DMS153 (cell line): Measurements from ENCODE around the gene ZC2HC1B.

Experiments used
- DNase-seq: peaks from one replicate; lab custom pipeline; 2025; lab: John Stamatoyannopoulos, UW

Gene ZC2HC1B

DNA sequence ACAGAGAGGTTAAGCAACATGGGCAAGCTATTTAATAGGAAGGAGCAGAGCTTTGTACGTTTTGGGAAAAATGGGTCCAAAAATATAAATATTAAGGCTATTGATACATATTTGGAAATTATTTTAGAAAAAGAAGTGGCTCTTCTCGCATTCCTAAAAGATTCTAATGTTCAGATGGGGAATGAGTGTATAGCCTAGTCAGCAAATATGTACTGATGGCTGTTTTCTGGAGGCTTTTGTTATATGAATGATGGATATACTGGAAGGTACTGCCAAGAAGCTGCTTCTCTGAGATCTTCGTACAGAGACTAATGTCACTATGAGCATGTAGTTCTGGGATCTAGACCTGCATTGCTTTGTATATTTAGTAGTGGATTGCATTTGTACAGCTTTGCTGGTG lies 72.1 kb downstream of the ZC2HC1B start:
- no peak for DNase-seq

DNA sequence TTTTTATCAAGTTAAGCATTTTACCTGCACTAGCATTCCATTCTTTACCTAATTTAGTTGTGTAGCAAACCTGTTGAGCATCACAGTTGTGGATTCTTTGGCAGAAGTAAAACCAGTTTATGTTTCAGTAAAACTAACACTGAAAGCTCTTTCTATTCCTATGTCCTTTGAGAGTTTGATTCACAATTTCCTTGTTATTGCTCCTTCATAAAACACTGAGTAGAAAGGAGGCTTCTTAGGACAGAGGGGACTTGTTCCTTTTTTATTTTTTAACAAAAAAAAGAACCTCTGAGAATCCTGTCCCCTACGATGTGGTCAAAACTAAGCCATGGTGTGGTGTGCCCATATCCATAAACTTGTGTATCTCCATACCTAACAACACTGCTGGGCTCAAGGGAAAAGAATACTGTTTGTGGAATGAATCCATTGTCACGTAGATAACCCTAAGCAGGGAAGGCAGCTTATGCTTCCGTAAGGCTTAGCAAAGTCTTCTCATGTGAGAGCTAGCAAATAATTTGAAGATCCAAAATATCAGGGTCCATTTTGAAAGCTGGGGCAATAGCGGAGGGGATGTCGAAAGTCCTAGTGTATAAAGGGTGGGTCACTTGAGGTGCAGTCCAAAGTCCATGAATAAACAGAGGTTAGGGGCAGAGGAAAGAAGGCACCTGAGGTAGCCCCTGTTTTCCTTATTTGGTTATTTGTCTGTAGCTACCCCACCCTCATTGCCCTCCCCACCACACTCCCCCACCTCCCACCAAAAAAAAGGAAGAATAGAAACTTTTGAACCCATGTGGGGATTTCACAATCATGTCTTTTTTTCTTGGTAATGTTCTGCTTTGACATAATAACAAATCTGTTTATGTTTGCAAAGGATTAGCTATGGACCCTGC lies 72.7 kb downstream of the ZC2HC1B start:
- DNase-seq: no peak

- no peak for DNase-seq
Observed at GRCh38 chr6:143937668-143937970, 73.3 kb downstream of the ZC2HC1B start.

- DNase-seq: no peak
Observed at GRCh38 chr6:143939364-143939763, 75.1 kb downstream of the ZC2HC1B start.

DNA sequence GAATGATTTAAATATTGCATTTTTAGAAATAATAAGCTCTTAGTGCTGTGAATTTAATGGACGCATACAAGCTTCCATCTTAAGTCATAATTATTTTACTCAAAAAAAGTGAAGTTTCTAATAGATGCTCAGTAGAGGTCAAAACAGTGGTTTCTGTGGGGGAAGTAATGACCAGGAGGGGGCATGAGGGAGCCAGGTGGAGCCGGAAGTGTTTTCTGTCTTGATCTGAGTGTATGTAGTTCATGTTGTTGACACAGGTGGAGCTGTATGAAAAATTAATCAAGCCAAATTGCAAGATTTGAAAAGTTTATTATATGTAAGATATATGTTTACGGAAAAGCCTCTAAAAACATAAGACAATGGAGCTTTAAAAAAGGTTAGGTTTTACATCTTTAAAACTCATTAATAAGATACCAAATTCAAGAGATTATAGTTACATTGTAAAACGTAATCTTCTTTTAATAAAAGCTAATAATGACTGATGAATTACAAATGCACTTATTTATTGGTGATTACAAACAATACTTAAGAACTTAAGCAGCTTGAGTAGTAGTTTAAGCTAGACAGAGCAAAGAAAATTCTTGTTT lies 75.8 kb downstream of the ZC2HC1B start:
- DNase-seq: no peak

DNA sequence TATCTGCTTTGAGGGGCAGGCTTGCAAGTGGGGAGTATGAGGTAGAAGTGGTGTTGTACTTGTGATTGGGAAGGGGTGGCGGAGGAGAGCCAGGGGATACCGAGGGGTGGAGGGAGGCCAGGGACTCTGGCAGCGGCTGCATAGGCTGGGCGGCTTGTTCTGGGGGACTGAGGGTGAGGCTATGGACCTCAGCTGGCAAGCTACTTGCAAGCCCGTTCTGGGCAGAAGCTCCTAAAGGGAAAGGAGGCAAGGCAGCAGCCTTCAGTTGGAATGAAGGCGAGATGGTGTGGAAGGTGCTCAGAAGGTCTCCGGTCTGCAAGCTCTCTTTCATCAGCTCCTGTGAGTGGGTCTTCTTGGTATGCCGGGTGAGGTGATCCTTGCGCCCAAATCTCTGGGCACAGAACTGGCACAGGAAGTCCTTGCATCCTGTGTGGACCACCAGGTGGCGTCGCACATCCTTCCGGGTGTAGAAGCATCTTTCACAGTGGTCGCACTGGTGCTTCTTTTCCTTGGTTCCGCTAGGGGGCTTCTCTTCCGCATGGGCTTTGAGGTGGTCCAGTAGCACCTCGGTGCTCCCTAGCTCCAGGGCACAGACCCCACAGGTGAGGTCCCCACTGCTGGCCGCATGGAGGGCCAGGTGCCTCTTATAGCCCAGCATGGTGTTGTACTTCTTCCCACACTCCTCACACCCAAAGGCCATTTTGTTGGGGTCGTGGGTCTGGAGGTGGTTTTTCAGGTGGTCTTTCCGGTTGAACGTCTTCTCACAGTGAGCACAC lies 77.8 kb downstream of the ZC2HC1B start:
- no peak for DNase-seq

DNA sequence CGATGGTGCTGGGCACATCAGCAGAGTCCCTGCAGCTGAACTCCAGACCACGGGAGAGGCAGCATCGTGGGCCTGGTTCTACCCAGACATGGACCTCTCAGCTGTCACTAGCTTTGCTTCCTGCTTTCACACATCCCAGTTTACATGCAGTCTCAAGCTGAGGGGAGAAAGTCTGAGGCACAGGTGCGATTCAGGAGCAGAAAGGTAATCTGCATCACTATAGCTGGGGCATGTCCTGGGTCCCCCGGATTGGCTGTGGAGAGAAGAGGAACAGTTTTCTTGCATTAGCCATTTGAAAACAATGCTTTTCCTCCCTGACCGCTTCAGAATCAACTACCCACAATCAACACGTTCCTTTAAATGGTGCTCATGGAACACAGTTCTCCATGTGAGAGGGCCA lies 83.9 kb downstream of the ZC2HC1B start:
- DNase-seq: no peak

- DNase-seq: no peak
Observed at GRCh38 chr6:143949535-143949934, 85.3 kb downstream of the ZC2HC1B start.

- no peak for DNase-seq
Observed at GRCh38 chr6:143949962-143950361, 85.7 kb downstream of the ZC2HC1B start.

DNA sequence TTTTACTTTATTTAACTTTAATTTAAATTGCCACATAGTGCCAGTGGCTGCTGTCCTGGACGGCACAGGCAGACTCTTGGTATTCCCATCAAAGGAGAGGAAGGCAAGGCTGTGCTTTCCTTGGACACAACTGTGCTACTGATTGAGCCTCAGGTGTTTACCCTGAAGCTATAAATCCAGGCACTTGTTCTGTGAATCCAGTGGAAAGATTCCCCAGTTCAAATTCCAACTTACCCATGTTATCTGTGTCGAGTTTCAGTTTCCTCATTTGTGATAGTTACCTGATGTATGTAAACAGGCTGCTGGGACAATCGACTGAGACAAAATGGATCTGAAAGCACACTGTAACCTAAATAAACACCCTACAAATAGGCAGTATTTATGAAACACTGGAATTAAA lies 86.6 kb downstream of the ZC2HC1B start:
- DNase-seq: no peak

- DNase-seq: no peak
Observed at GRCh38 chr6:143952060-143952778, 87.9 kb downstream of the ZC2HC1B start.

- DNase-seq: no peak
Observed at GRCh38 chr6:143952947-143953701, 88.8 kb downstream of the ZC2HC1B start.

- DNase-seq: no peak
Observed at GRCh38 chr6:143953922-143954321, 89.6 kb downstream of the ZC2HC1B start.

- no peak for DNase-seq
Observed at GRCh38 chr6:143955971-143956370, 91.7 kb downstream of the ZC2HC1B start.

DNA sequence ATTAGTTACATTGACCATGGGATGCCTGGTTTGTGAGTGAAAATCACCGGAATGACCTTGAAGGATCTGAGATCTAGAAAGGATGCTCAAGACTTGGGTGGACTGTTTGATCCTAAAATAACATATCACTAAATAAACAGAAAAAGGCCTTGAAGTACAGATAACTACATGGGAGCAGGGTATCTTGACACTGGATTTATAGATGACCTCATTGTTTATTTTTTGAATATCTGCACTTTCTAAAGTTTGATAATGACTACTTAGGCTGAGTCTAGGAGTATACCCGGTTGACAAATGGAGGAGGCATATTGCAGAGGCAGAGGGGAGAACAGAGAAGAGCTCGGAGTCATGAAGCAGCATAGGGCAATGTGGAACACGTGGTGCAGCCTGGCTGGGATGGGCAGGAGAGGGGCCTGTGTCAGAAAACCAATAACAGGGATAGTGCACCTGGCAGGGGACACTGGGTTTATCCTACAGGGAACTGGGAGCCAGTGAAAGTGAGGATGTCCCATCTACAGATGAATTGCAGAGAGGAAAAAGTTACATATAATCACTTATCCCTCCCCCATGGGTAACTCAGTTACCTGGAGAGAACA lies 93.5 kb downstream of the ZC2HC1B start:
- DNase-seq: no peak

GRCh38 chr6:143958839-143959399 lies 94.6 kb downstream of the ZC2HC1B start:
- no peak for DNase-seq

- no peak for DNase-seq
Observed at GRCh38 chr6:143959927-143960326, 95.7 kb downstream of the ZC2HC1B start.

DNA sequence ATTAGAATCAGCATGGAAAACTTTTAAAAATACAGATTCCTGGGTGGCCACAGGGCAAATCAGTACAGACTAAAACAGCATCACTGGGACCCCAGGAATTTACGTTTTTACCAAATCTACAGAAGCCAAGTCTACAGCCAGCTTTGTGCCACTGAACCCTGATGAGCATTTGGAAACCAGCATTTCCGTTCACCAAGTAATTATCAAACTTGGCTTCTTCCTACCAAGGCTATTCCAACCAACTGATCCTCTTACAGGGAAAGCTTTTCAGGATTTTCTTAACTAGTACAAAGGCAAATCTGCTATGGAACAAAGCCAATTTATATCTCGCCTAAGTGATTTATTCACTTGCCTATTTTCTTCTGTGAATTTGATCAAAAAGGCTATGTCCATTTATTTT lies 96.8 kb downstream of the ZC2HC1B start:
- no peak for DNase-seq

GRCh38 chr6:143961886-143962878 lies 97.9 kb downstream of the ZC2HC1B start:
- no peak for DNase-seq
